ENCODE results near the gene ARPP21. TPM values are rescaled to one million over a fixed set of nuclear protein-coding genes. Genes with fewer than 3 reads are reported as not detected.

Gene ARPP21
- total RNA-seq, 2 donors from 2014 or later, result 0.42 TPM; not detected in 1

DNA sequence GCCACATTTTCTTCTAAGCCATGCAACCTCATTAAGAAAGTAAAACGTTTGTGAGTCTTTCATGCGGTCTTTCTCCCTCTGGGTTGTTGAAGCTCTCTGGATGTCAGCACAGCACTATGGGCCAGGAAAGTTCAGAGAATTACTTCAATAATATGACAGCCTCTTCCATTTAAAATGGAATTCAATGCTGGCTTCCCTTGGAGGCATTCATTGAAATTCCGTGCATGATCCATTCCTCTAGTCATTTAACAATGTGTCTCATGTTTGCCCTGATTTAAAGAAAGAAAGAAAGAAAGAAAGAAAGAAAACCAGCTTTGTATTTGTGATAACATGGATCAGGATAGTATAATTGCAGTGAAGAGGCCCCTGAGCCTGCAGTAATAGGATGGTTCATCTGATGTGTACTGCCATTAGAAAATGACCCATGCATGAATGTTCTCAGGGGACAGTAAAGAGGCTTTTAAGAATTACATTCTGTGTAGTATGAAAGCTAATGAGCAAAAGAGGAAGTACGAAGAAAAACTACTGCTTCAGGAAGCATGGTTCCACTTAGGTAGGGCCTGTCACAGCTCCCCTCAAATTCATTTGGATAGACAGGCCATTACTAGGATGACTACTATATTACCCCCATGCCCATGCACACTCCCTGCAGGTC lies 146.0 kb downstream of the ARPP21 start:
- TF ChIP-seq, protein P1, sequence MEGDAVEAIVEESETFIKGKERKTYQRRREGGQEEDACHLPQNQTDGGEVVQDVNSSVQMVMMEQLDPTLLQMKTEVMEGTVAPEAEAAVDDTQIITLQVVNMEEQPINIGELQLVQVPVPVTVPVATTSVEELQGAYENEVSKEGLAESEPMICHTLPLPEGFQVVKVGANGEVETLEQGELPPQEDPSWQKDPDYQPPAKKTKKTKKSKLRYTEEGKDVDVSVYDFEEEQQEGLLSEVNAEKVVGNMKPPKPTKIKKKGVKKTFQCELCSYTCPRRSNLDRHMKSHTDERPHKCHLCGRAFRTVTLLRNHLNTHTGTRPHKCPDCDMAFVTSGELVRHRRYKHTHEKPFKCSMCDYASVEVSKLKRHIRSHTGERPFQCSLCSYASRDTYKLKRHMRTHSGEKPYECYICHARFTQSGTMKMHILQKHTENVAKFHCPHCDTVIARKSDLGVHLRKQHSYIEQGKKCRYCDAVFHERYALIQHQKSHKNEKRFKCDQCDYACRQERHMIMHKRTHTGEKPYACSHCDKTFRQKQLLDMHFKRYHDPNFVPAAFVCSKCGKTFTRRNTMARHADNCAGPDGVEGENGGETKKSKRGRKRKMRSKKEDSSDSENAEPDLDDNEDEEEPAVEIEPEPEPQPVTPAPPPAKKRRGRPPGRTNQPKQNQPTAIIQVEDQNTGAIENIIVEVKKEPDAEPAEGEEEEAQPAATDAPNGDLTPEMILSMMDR (IDR thresholded peaks at IDR 0.05), result no peak
- Histone ChIP-seq H3K36me3 (no peaks in the 10 kb centered on the region), H3K9ac (ENCODE audit: low read depth in 2 of 2, low read length in 2 of 2) (no peak overlapping the region), H3K27ac (no peak overlapping the region), H3K27me3 (no peaks in the 10 kb centered on the region), H3K4me1 (no peaks in the 10 kb centered on the region), H3K4me3 (no peak overlapping the region), H3K9me3 (no peaks in the 10 kb centered on the region)
- DNase-seq, result no peak
- intact Hi-C loops (cut with DNase I), result no loop called here

GRCh38 chr3:35787936-35788335 lies 148.6 kb downstream of the ARPP21 start:
- TF ChIP-seq, protein P1 (IDR thresholded peaks at IDR 0.05), result no peak
- intact Hi-C loops (cut with DNase I), result no loop called here
- Histone ChIP-seq H3K9me3 (no peaks in the 10 kb centered on the region), H3K4me3 (no peak overlapping the region), H3K36me3 (no peaks in the 10 kb centered on the region), H3K27ac (no peak overlapping the region), H3K4me1 (no peaks in the 10 kb centered on the region), H3K27me3 (no peaks in the 10 kb centered on the region), H3K9ac (ENCODE audit: low read depth in 2 of 2, low read length in 2 of 2) (no peak overlapping the region)
- DNase-seq, result no peak

- H3K4me3 ChIP-seq, result no peak overlapping the region
- no peaks in the 10 kb centered on the region for H3K9me3 ChIP-seq
- no peaks in the 10 kb centered on the region for H3K27me3 ChIP-seq
- H3K9ac ChIP-seq (ENCODE audit: low read depth in 2 of 2, low read length in 2 of 2), result no peak overlapping the region
- no peak for DNase-seq
- no peak overlapping the region for H3K27ac ChIP-seq
- no peaks in the 10 kb centered on the region for H3K4me1 ChIP-seq
- H3K36me3 ChIP-seq, result no peaks in the 10 kb centered on the region
- TF ChIP-seq, protein P1 (IDR thresholded peaks at IDR 0.05), result no peak
- intact Hi-C loops (cut with DNase I), result no loop called here
These were observed 149.9 kb downstream of the ARPP21 start for GRCh38 chr3:35789042-35789831.

- no peak overlapping the region for H3K9ac ChIP-seq (ENCODE audit: low read depth in 2 of 2, low read length in 2 of 2)
These were observed 151.4 kb downstream of the ARPP21 start for GRCh38 chr3:35790764-35791163.

GRCh38 chr3:35793667-35794066 lies 154.3 kb downstream of the ARPP21 start:
- Histone ChIP-seq H3K9ac (ENCODE audit: low read depth in 2 of 2, low read length in 2 of 2) (no peak overlapping the region), H3K9me3 (no peaks in the 10 kb centered on the region), H3K36me3 (no peaks in the 10 kb centered on the region), H3K4me1 (no peaks in the 10 kb centered on the region), H3K27ac (no peak overlapping the region), H3K27me3 (no peaks in the 10 kb centered on the region), H3K4me3 (no peak overlapping the region)
- intact Hi-C loops (cut with DNase I), result no loop called here
- DNase-seq, result no peak
- TF ChIP-seq, protein P1 (IDR thresholded peaks at IDR 0.05), result no peak

More at GRCh38 chr3:35790764-35791163, 151.4 kb downstream of the ARPP21 start:
- no peaks in the 10 kb centered on the region for H3K27me3 ChIP-seq
- H3K4me3 ChIP-seq, result no peak overlapping the region
- no peak overlapping the region for H3K27ac ChIP-seq
- no peaks in the 10 kb centered on the region for H3K9me3 ChIP-seq
- no peaks in the 10 kb centered on the region for H3K36me3 ChIP-seq
- no peak for DNase-seq
- TF ChIP-seq, protein P1 (IDR thresholded peaks at IDR 0.05), result no peak
- no peaks in the 10 kb centered on the region for H3K4me1 ChIP-seq
- intact Hi-C loops (cut with DNase I), result no loop called here
